Activated CD8-positive, alpha-beta memory T cell treated with anti-CD3 and anti-CD28 coated beads for 24 hours (primary cell): ENCODE results near the gene TSTD1.

Experiments used
- DNase-seq: peaks from one replicate; pipeline ENCODE4 v3.0.0-alpha.2; 2020

The TSTD1 gene, protein sequence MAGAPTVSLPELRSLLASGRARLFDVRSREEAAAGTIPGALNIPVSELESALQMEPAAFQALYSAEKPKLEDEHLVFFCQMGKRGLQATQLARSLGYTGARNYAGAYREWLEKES

GRCh38 chr1:161038523-161039153 lies at the start of gene TSTD1:
Gene TSTD1, minus strand, starts transcription at chr1:161038964. Its CDS starts 75 bp downstream, at chr1:161038889.
- DNase-seq: peak; percentile 92

- no peak for DNase-seq
Measured at GRCh38 chr1:161086457-161086856, 47.7 kb upstream of the TSTD1 start.

GRCh38 chr1:161085165-161085564 lies 46.4 kb upstream of the TSTD1 start:
- no peak for DNase-seq

DNA sequence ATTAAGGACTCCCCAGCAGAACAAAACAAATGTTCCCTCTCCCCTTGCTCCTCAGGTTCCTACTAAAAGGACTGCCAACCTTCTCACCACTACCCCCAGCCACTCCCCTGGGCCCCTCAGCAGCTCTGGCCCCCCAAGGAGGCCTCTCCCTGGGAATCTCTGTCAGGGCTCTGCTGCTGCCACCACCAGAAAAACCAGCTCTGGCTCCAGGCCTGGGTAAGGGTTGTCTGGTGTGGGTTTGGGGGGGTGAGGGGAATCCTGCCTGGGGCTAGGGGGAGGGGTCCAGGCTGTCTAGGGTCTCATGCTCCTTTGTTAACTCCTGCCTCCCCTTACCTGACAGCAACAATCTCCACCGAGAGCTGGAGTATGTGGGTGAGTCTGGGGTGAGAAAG lies 45.8 kb upstream of the TSTD1 start:
- no peak for DNase-seq

DNA sequence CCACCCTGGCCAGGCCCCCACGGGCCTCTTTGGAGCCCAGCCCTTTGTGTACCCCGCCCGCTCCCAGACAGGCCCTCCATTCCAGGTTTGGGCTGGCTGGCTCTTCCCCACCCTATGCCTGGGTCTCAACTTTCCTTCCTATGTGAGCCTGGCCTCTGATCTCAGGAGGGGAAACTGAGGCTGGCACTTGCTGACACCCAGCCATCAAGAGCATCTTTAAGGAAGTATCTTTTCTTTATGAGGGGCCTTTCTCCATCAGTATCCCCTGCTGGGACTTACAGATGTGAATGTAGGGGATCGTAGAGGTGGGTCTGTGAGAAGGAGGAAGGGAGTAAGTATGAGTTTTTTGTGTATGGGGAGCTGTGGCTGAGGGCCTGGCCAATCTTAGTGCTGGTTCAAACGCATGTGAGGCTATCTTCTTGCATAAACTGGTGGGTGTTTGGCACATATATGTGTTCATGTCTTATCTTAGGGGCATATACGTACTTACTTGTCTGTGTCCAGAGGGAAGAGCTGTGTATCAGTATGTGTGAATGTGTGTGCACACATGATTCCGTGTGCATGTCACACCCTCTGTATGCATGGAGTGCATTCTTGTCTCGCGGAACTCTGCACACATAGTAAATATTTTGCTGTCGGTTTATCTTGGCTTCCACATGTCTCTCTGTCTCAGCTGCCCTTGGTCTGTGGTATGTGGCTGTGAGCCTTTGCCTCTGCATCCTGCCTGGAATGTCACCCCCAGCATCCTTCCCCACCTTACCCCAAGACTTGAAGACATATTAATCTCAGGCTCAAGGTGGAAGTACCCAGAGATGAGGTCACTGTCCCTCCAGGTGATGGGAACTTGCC lies 45.2 kb upstream of the TSTD1 start:
- no peak for DNase-seq

DNA sequence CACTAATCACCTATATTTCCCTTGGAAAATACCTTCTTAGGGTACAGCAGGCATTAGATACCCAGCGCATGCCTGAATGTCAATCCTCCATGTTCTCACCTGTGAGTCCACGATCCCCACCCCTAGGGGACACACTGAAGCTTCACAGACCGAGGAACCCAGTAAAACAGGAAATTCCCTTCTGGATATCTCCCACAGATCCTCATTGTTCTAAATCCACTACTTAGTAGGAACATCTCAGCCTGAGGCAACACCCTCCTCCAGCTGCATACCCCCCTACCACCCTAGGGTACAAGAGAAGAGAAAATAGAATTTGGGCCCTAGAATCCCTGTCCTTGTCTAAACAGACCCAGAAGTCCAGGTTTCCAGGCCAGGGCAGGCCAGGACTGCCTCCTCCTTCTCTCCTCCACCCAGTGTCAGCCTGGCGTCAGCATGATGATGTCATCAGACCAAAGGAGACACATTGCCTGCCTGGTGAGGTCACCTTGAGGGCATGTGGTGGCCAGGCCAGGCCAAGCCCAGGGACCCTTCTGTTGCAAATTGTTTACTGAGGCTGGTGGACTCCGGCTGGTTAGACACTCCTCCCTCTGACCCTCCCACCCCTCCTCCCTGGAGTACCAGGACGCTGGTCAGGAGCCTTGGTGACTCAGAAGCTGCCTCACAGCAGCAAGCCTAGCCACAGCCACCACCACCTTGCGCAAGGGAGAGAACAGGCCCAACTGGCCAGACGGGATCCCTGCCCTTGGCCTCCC lies 44.4 kb upstream of the TSTD1 start:
- no peak for DNase-seq

- no peak for DNase-seq
Measured at GRCh38 chr1:161082483-161082882, 43.7 kb upstream of the TSTD1 start.

GRCh38 chr1:161081519-161081918 lies 42.8 kb upstream of the TSTD1 start:
- no peak for DNase-seq

GRCh38 chr1:161080441-161081405 lies 42.0 kb upstream of the TSTD1 start:
- DNase-seq: no peak

DNA sequence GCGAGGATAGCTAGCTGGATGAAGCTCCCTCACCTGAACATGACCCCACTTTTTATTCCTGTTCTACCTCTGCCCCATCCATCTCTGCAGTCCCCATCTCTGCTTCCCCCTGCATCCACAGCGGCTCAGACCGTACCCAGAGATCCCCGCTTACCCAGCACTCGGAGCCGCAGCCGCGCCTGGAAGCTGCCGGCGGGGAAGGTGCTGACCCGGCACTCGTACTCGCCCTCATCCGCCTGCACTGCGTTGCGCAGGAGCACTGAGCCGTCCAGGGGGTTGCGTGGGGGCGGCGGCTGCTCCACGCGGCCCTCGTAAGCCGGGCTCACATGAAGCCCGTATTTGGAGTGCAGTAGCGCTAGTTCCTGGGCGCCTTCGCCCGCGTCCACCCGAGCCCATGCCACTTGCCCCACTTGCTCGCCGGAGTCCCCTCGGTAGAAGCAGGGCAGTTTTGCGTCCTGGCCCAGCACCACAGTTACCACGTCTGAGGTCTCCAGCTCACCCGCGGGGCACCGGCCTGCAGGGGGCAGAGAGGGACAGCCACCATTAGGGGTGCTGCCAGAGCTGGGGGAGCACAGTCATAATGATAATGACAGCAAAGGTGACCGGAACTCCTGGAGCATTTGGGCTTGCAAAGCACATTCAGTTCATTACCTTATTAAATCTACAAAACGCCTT lies 40.8 kb upstream of the TSTD1 start:
- DNase-seq: no peak

DNA sequence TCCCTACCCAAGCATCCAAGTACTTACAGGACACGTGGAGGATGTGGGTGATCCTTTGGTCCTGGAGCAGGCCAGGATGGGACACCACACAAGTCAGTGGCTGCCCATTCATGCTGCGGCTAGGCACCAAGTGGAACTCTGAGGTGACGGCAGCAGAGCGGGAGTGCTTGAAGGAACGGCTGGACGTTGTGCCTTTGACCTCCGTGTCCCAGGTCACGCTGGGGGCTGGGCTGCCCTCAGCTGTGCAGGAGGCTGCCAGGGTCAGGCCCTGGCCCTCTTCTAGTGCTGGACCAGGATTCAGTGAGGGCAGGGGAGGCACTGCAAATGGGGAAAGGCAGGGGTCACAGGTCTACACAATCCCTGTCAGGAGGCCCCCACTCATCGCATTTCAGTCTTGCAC lies 38.7 kb upstream of the TSTD1 start:
- no peak for DNase-seq

GRCh38 chr1:161076410-161076809 lies 37.6 kb upstream of the TSTD1 start:
- DNase-seq: no peak

DNA sequence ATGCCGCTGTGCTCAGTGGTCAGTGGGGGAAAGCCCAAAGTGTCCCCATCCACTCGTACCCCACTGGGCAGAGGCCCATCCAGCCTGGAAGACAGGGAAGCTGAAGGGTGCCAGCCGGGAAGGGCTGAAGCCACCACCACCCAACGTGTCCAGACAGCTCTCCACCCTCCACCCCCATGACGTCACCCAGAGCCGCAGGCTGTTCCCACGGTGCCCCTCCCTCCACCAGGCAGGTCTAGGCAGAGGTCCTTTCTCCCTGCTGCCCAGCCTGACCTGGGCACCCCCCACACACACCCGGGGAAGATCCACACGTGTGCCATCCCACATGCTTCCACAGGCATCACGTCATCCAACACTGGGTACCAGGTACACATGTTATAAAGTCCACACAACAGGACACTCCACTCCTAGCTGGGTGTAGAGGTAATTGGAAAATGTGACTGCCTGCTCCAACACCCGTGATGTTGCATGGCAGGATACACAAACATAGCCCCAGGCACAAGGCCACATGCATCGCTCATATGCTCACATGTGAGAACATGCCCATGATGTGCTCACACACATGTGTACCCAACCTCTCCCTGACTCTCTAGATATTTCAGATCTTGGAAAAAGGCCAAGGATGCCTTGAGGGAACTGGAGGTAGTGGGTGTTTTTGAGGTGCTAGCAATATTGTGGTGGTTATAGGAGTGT lies 36.1 kb upstream of the TSTD1 start:
- no peak for DNase-seq

DNA sequence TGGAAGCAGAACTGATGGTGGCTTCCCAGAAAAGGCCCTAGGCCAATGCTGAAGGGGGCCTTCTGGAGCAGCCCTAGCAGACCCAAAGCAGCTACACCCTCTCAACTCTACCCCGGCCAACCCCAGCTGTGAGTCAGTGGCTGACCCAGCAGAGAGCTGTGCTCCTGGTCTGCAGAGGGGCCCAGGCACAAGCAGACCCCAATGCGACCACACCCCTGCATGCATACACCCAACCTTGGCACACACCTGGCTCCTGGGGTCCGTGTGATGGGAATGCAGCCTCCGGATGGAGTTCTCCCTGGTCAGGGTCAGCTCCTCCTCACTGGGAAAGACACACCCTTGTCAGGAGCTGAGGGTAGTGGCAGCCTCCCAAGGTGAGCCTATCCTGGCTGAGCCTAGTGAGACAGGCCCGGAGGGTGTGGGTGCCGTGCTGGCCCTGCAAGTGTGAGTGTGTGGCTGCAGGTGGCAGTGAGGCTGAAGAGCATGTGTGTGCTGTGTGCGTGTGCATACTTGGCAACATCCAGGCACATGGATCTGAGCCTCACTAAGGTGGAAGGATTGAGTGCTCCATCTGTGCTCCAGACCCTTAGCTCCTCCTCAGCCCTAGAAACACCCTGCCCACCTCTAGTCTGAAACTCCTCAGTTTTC lies 34.8 kb upstream of the TSTD1 start:
- no peak for DNase-seq

- no peak for DNase-seq
Measured at GRCh38 chr1:161072751-161073449, 34.1 kb upstream of the TSTD1 start.

DNA sequence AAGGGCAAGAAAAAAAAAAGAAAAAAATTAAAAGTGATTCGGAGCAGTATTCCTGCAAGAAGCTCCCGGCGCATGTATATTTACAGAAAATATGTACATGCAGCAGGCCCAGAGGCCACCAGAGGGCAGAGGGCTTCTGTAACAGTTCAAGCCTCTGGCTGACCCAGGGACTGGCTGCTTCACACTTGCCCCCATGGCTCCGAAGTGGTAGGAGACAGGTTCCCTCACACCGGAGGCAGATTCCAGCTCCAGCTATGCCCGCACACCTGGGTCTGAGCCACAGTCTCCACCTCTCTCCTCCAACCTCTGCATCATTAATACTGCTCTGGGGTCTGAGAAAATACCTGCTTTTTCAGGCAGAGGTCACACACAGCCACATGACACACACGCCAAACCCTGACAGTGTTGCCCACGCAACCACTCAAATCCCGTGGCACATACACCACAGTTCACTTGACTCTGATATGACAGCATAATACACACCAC lies 33.2 kb upstream of the TSTD1 start:
- DNase-seq: peak; percentile 75

GRCh38 chr1:161070761-161071160 lies 32.0 kb upstream of the TSTD1 start:
- DNase-seq: no peak

DNA sequence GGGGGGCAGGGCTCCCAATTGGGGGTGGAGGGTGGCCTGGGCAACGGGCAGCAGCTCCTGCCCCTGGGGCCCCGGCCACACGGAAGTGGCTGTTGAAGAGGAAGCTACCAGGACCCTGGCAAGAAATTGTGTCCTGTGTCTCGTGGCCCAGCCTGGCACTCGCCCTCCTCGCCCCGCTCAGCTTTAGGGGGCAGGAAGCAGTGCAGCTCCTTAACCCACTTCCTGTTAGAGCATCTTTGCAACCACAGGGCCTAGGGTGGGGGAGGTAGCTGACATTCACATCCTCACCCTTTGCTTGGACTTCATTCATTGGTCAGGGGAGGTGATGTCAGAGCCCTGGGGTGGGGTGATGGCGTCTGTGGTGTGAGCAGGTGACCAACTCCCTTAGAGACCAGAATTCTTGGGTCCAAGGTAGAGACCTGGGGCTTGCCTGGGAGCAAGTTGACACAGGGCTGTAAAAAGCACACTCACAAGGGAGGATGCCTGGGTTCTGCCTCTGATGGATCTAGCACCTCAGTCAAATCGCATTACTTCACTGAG lies 31.0 kb upstream of the TSTD1 start, which contains the start of gene ARHGAP30:
TSS of gene ARHGAP30 (minus strand) at position 161 of the 540 bp plus-strand sequence. CDS start 267 bp downstream, outside the sequence.
- peak; percentile 89 for DNase-seq

- no peak for DNase-seq
Measured at GRCh38 chr1:161069241-161069640, 30.5 kb upstream of the TSTD1 start.
